ENCODE data around the gene PTCH1.

PTCH1 gene

DNA sequence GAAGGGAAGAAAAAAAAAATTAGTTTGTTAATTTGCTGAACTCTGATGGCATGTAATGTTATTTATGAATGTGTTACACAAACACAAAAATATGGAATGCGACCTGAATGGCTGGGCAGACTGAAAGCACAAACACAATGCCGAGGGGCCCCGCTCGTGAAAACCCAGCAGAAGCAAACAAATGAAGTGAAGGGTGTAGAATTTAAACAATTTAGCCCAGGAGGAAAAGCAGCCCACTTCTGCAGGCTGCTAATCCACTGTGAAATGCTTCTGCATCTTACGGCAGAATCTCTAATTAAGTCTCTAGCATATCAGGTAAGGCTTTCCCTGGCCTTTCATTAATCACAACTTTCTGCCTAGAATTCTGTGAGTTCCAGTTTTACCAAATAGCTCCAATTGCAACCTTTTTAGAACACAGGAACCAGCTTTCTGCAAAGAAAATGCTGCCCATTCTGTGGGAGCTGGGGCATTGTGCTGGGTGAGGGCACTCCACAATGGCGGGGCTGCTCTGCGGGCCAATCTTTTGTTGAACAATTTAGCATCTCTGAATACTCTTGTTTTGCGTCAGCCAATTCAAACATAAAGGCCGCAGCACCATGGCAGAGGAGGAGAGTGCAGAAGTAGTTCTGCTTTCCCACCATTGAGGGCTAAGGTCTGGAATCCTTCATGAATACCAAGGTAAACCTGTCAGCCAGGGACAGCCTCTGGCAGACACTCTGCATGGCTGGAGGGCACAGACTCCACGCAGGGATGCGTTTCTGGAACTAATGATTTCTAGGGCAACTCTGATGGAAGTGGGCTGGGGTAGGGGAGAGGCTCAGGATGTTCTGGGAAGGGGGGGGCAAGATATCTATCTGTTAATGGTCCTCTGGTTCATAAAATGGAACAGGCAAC is 66.4 kb downstream of the PTCH1 start:
- no peak for TF ChIP-seq CTCF (IDR thresholded peaks at IDR 0.05)
- Histone ChIP-seq H3K4me3 (no peak overlapping the region), H3K27ac (no peak overlapping the region)
- no peak for DNase-seq (ENCODE audit: low spot score)

- DNase-seq (ENCODE audit: low spot score) = no peak
- Histone ChIP-seq H3K4me3 (no peak overlapping the region), H3K27ac (no peak overlapping the region)
- TF ChIP-seq CTCF (IDR thresholded peaks at IDR 0.05) = no peak
Measured at GRCh38 chr9:95449016-95449415, 67.8 kb downstream of the PTCH1 start.

DNA sequence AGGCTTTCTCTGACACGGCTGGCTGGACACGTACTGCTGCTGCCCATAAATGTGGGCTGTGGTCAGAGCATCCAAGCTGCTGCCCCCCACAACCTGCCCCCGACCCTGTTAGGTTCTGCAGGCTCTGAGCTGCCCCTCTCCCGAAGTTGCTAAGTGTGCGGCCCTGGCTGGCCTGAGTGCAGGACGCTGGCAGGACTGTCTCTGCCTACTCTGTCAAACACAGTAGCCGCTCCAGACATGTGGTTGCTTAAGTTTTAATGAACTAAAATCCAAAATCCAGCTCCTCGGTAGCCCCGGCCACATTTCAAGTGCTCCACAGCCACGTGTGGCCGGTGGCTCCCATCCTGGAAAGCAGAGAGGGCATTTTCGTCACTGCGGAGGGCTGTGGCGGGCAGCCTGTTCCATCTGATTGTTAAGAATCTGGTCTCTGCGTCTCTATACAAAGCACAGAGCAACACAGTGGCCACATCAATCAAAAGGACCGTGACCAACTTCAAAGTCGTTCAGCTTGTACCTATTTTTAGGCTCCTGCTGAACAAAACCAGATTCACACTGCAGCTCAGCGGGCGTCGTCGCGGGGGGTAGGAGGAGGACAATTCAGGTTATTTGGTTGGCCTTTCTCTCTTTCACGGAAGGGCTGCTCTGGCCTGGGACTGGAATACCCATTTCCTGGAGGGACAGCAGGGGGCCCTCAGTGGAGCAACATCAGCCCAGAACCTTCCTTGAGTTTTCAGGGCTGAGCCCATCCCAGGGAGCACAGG is 68.9 kb downstream of the PTCH1 start:
- no peak for TF ChIP-seq CTCF (IDR thresholded peaks at IDR 0.05)
- Histone ChIP-seq H3K27ac (no peak overlapping the region), H3K4me3 (no peak overlapping the region)
- DNase-seq (ENCODE audit: low spot score) = no peak

- Histone ChIP-seq H3K4me3 (no peak overlapping the region), H3K27ac (no peak overlapping the region)
- DNase-seq (ENCODE audit: low spot score) = no peak
- no peak for TF ChIP-seq CTCF (IDR thresholded peaks at IDR 0.05)
Measured at GRCh38 chr9:95446984-95447383, 69.8 kb downstream of the PTCH1 start.

DNA sequence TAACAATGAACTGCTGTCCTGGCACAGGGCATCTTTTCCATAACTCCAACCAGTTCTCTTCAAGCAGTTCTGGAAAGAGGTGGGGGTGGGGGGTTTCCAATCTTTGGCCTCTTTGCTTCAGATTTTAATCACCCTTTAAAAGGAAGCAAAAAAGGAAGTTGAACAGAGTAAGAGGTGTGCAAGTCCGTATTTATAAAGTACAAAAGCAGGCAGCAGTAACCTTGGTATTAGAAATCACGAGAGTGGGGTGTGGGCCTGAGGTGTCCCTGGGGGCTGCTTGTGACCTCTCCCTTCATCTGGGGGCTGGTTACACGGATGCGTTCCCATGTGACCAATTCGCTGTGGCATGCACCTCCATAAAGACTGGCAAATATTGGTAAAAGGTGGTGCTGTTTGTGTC is 70.5 kb downstream of the PTCH1 start:
- H3K27ac ChIP-seq = no peak overlapping the region
- TF ChIP-seq CTCF (IDR thresholded peaks at IDR 0.05) = no peak
- H3K4me3 ChIP-seq = no peak overlapping the region
- no peak for DNase-seq (ENCODE audit: low spot score)

- DNase-seq (ENCODE audit: low spot score) = no peak
- Histone ChIP-seq H3K4me3 (no peak overlapping the region), H3K27ac (no peak overlapping the region)
- TF ChIP-seq CTCF (IDR thresholded peaks at IDR 0.05) = no peak
Measured at GRCh38 chr9:95444160-95444559, 72.6 kb downstream of the PTCH1 start.

All from coronary artery (tissue), 2 donors.